ENCODE measurements around the gene COL18A1.

COL18A1 gene

DNA sequence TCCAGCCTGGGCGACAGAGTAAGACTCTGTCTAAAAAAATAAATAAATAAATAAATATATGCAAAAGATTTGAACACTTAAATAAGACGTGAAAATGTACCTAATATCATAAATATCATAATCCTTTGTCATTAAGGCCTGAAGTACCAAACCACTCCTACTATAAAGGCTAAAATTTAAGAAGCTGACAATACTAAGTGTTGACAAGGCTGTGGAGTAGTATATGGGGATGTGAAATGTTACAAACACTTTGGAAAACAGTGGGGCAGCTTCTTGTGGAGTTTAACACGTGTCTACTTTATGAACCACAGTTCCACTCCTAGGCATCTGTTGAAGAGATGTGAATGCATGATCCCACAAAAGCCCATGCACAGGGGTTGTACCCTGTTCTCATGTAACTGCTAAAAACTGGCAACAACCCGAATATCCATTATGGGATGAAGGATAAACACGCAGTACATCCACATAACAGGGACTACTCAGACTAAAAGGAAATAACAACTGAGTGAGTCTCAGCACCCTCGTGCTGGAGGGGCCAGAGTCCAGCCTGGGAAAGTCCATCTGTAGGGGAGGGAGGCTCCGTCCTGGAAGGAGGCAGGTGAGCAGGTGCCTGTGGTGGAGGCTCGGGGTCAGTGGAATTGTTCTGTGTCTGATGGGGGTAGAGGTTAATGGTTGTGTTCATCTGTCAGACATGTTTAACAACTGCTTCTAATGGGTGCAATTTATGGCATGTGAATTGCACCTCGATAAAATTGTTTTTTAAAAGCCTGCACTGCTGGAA is 143.9 kb downstream of the COL18A1 start:
- Histone ChIP-seq H3K36me3 (ENCODE audit: control insufficient read depth, insufficient read depth, low read length) (no peaks in the 10 kb centered on the region), H3K4me1 (ENCODE audit: control insufficient read depth, insufficient read depth, low read length, poor library complexity, severe bottlenecking) (peaks cover 23% of the 10 kb centered on the region), H3K9me3 (ENCODE audit: control insufficient read depth, low read length) (no peaks in the 10 kb centered on the region), H3K27me3 (replicated peaks; ENCODE audit: control insufficient read depth, insufficient read depth, low read length, poor library complexity, severe bottlenecking) (no peaks in the 10 kb centered on the region), H3K27ac (ENCODE audit: insufficient read depth, low read length, poor library complexity, severe bottlenecking) (no peak overlapping the region), H3K4me3 (ENCODE audit: insufficient read depth, low read depth, low read length, poor library complexity, severe bottlenecking) (no peak overlapping the region)
- DNase-seq: no peak

DNA sequence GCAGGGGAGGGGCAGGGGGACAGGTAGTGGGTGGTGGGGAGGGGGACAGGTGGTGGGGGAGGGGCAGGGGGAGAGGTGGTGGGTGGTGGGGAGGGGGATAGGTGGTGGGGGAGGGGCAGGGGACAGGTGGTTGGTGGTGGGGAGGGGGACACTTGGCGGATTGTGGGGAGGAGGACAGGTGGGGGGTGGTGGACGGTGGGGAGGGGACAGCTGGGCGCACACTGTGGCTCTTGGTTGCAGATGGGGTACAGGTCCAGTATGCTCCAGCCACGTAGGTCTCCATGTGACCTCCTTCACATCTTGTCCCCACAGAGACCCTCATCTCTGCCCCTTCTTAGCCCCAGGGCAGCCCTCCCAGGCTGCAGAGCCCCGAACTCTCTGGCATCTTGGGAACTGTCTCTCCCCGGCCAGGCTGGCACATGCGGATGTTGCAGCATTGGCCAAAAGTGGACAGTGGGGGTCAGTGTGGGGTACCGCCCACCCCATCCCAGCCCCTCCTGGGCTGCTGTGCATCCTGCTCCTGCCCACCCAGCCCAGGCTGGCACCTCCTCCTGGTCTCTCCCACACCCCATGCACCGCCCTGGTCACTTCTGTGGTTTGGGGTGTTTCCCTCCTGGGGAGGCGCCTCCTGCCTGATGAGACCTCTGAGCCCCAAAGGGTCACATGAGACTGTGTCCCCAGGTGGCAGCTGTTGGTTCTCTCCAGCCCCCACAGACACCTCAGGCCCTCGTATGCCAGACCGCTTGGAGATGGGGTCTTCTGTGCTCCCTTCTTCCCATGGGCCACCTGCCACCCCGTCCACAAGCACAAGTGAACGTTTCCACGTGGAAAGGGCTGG is 144.9 kb downstream of the COL18A1 start:
- peak overlapping the region; percentile 12 for H3K4me3 ChIP-seq (ENCODE audit: insufficient read depth, low read depth, low read length, poor library complexity, severe bottlenecking)
- no peak for DNase-seq
- H3K36me3 ChIP-seq (ENCODE audit: control insufficient read depth, insufficient read depth, low read length): no peaks in the 10 kb centered on the region
- H3K27me3 ChIP-seq (replicated peaks; ENCODE audit: control insufficient read depth, insufficient read depth, low read length, poor library complexity, severe bottlenecking): no peaks in the 10 kb centered on the region
- no peak overlapping the region for H3K27ac ChIP-seq (ENCODE audit: insufficient read depth, low read length, poor library complexity, severe bottlenecking)
- H3K9me3 ChIP-seq (ENCODE audit: control insufficient read depth, low read length): no peaks in the 10 kb centered on the region
- peaks cover 23% of the 10 kb centered on the region for H3K4me1 ChIP-seq (ENCODE audit: control insufficient read depth, insufficient read depth, low read length, poor library complexity, severe bottlenecking)

DNA sequence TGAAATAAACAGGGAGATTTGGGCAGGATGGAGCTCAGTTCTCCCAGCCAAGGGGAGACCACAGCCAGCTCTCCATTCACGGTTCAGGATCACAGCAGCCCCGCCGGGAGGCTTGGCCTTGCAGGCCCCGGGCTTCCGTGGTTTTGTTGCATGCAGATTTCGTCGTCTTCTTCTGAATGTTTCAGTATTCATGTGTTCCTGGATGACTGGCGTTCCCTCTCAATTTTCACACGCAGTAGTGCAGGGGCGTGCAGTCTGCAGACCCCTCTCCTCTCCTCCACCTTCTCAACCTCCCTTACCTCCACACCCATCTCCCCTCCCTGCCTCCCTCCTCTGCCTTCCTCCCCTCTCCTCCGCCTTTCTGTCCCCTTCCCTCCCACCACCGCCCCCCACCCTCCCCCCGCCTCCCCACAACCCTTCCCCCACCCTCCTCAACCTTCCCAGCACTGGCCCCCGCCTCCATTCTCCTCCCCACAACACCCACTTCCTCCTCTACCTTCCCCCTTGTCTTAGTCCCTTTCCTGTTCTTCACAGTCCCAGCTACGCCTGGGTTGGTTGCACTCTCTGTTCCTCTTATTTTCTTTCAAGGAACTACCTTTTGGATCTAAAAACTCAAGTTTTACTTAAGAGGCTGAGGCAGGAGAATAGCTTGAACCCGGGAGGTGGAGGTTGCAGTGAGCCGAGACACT is 145.7 kb downstream of the COL18A1 start:
- Histone ChIP-seq H3K36me3 (ENCODE audit: control insufficient read depth, insufficient read depth, low read length) (no peaks in the 10 kb centered on the region), H3K4me3 (ENCODE audit: insufficient read depth, low read depth, low read length, poor library complexity, severe bottlenecking) (peak overlapping the region; percentile 21), H3K27me3 (replicated peaks; ENCODE audit: control insufficient read depth, insufficient read depth, low read length, poor library complexity, severe bottlenecking) (no peaks in the 10 kb centered on the region), H3K27ac (ENCODE audit: insufficient read depth, low read length, poor library complexity, severe bottlenecking) (peak overlapping the region; percentile 48), H3K4me1 (ENCODE audit: control insufficient read depth, insufficient read depth, low read length, poor library complexity, severe bottlenecking) (peaks cover 26% of the 10 kb centered on the region), H3K9me3 (ENCODE audit: control insufficient read depth, low read length) (no peaks in the 10 kb centered on the region)
- DNase-seq: no peak

DNA sequence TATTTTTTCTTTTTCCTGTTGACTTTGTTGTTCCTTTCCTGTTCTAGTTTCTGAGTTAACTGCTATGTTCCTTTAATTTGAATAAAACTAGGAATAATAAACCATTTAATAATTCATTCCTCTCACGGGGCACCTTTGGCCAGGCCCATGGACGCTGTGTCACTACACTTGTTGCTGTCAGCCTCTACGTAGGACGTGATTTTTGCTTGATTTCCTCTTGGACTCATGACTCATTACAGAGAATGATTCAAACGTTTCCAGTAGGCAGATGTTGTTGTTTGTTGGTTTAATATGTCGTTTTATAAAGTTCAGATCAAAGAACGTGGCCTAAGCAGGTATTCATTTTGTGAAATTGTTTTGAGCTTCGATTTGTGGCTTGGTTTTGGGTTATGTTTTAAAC is 146.4 kb downstream of the COL18A1 start:
- Histone ChIP-seq H3K4me3 (ENCODE audit: insufficient read depth, low read depth, low read length, poor library complexity, severe bottlenecking) (peak overlapping the region; percentile 21), H3K4me1 (ENCODE audit: control insufficient read depth, insufficient read depth, low read length, poor library complexity, severe bottlenecking) (peaks cover 28% of the 10 kb centered on the region), H3K27ac (ENCODE audit: insufficient read depth, low read length, poor library complexity, severe bottlenecking) (peak overlapping the region; percentile 48)

DNA sequence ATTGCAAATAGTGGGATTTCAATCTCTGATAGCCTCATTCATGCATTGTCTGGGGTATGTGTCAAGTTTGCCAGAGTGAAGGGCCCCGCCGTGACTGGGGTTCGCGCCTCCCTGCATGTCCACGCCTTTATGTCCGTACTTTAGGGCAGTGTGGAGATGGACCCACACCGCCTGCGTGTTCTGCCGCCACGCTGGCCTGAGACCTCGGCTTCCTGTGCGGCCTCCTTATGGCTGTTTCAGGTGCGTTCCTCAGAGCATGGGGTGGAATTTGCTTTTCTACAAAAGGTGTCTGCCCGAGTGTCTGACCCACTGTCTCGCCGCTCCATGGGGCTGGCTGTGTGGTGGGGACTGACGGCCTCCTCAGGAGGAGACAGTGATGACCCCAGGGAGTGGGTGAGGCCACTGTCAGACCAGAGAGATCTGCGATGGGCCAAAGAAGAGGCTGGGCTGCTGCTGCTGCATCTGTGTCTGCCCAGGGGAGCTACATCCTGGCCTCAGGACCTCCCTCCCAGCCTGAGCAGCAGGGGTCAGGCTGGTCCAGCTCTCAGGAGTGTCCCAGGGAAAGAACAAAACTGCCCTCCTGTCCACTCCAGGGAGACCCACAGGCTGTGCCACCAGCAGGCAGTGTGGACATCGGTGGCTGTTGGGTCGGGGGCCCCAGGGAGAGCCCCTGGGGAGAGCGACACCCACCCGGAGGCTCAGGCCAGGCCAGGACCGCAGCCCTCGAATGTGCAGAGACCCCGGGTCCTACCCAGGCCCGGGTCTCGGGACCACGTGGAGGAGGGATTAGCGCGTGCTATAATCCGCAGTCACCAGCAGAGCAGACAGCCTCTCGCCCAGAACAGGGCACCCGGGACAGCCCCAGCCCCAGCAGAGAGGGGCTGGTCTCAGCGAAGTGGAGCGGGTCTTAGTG is 147.1 kb downstream of the COL18A1 start:
- DNase-seq: no peak
- peaks cover 28% of the 10 kb centered on the region for H3K4me1 ChIP-seq (ENCODE audit: control insufficient read depth, insufficient read depth, low read length, poor library complexity, severe bottlenecking)
- H3K27me3 ChIP-seq (replicated peaks; ENCODE audit: control insufficient read depth, insufficient read depth, low read length, poor library complexity, severe bottlenecking): no peaks in the 10 kb centered on the region
- no peak overlapping the region for H3K27ac ChIP-seq (ENCODE audit: insufficient read depth, low read length, poor library complexity, severe bottlenecking)
- H3K36me3 ChIP-seq (ENCODE audit: control insufficient read depth, insufficient read depth, low read length): no peaks in the 10 kb centered on the region
- no peaks in the 10 kb centered on the region for H3K9me3 ChIP-seq (ENCODE audit: control insufficient read depth, low read length)
- H3K4me3 ChIP-seq (ENCODE audit: insufficient read depth, low read depth, low read length, poor library complexity, severe bottlenecking): no peak overlapping the region

More for the DNA sequence above, 146.4 kb downstream of the COL18A1 start:
- H3K9me3 ChIP-seq (ENCODE audit: control insufficient read depth, low read length): no peaks in the 10 kb centered on the region
- no peaks in the 10 kb centered on the region for H3K36me3 ChIP-seq (ENCODE audit: control insufficient read depth, insufficient read depth, low read length)
- no peak for DNase-seq
- no peaks in the 10 kb centered on the region for H3K27me3 ChIP-seq (replicated peaks; ENCODE audit: control insufficient read depth, insufficient read depth, low read length, poor library complexity, severe bottlenecking)

DNA sequence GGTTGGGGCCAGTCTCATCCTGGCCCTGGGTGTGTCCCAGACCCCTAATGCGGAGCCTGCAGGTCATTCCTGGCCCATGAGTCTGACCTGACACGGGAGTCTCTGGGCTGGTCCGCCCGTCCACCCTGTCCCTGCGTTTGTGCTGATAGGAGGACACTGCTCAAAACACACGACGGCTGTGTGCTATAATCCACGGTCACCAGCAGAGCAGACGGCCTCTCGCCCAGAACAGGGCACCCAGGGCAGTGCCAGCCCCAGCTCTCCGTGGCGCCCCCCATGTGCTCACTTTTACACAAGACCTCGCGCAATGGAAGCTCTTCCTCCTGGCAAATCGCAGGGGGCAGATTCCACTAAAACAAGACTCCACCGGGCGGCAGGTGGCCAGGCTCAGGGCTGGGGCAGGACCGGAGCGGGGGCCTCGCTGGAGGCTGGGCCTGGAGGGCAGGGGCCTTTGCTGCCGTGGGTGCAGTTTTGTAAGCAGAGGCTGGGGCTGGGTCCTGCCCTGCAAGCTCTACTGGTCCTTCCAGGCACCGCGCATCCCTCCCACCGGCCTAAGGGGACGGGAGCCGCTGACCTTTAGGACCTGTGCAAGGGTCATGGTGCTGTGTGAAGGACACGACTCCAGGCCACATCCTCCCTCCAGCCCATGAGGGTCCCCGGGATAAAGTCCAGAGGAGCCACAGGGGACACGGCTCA is 147.9 kb downstream of the COL18A1 start:
- no peak for DNase-seq
- H3K27me3 ChIP-seq (replicated peaks; ENCODE audit: control insufficient read depth, insufficient read depth, low read length, poor library complexity, severe bottlenecking): no peaks in the 10 kb centered on the region
- H3K4me3 ChIP-seq (ENCODE audit: insufficient read depth, low read depth, low read length, poor library complexity, severe bottlenecking): no peak overlapping the region
- H3K36me3 ChIP-seq (ENCODE audit: control insufficient read depth, insufficient read depth, low read length): no peaks in the 10 kb centered on the region
- H3K9me3 ChIP-seq (ENCODE audit: control insufficient read depth, low read length): no peaks in the 10 kb centered on the region
- no peak overlapping the region for H3K27ac ChIP-seq (ENCODE audit: insufficient read depth, low read length, poor library complexity, severe bottlenecking)
- H3K4me1 ChIP-seq (ENCODE audit: control insufficient read depth, insufficient read depth, low read length, poor library complexity, severe bottlenecking): peaks cover 28% of the 10 kb centered on the region

DNA sequence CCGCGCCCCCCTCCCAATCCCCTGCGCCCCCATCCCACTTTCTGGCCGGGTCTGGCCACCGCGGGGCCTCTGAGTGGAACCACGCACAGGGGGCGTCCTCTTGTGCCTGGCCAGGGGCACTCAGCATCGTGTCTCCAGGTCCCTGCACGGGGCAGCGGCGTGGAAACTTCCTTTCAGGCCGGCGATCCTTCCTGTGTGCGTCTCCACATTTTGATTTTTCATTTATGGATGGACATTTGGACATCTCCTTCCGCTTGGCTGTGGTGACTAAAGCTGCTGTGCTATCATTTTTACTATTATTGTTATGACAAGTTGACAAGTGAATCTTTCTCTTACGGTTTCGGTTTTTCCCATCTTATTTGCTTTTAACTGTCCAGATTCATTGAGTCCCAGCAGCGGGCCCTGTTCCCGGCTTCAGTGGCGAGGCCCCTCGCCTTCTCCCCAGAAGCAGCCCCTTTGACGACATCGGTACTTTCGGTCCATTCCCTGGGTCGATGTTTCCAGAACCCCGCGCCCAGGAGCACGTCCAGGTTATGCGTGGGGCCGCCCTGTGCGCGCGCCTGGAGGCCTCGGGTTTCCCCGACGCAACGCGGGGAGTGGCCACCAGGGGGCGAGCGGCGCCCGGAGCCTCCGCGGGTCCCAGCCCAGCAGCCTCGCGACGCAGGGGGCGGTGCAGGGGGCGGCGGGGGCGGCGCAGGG is 149.7 kb downstream of the COL18A1 start:
- Histone ChIP-seq H3K9me3 (ENCODE audit: control insufficient read depth, low read length) (no peaks in the 10 kb centered on the region), H3K27me3 (replicated peaks; ENCODE audit: control insufficient read depth, insufficient read depth, low read length, poor library complexity, severe bottlenecking) (no peaks in the 10 kb centered on the region), H3K4me3 (ENCODE audit: insufficient read depth, low read depth, low read length, poor library complexity, severe bottlenecking) (peak overlapping the region; percentile 79), H3K4me1 (ENCODE audit: control insufficient read depth, insufficient read depth, low read length, poor library complexity, severe bottlenecking) (peaks cover 28% of the 10 kb centered on the region), H3K27ac (ENCODE audit: insufficient read depth, low read length, poor library complexity, severe bottlenecking) (peak overlapping the region; percentile 57), H3K36me3 (ENCODE audit: control insufficient read depth, insufficient read depth, low read length) (no peaks in the 10 kb centered on the region)
- peak; percentile 69 to 76 (median 72) for DNase-seq

DNA sequence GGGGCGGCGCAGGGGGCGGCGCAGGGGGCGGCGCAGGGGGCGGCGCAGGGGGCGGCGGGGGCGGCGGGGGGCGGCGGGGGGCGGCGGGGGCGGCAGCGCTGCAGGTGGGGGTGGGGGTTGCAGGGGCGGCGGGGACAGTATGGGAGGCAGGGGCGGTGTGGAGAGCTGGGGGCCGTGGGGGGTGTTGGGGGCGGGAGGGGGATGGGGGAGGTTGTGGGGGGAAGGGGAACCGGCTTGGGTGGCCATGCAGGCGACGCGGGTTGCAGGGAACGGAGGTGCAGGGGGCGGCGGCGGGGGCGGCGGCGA is 150.2 kb downstream of the COL18A1 start:
- Histone ChIP-seq H3K4me1 (ENCODE audit: control insufficient read depth, insufficient read depth, low read length, poor library complexity, severe bottlenecking) (peaks cover 22% of the 10 kb centered on the region), H3K27ac (ENCODE audit: insufficient read depth, low read length, poor library complexity, severe bottlenecking) (no peak overlapping the region), H3K9me3 (ENCODE audit: control insufficient read depth, low read length) (no peaks in the 10 kb centered on the region), H3K27me3 (replicated peaks; ENCODE audit: control insufficient read depth, insufficient read depth, low read length, poor library complexity, severe bottlenecking) (no peaks in the 10 kb centered on the region), H3K36me3 (ENCODE audit: control insufficient read depth, insufficient read depth, low read length) (no peaks in the 10 kb centered on the region), H3K4me3 (ENCODE audit: insufficient read depth, low read depth, low read length, poor library complexity, severe bottlenecking) (peak overlapping the region; percentile 28)
- no peak for DNase-seq

Data from effector memory CD4-positive, alpha-beta T cell (primary cell).